Stimulated activated CD8-positive, alpha-beta memory T cell treated with anti-CD3 and anti-CD28 coated beads, Interleukin-12 subunit alpha, Interleukin-12 subunit beta, amount 100 ng/mL, for 1 hour (primary cell): Measurements from ENCODE around the gene MMP14.
A peak's percentile ranks its signal among the peaks of the same experiment; 100 is the strongest.
"Not testable (repeated sequence)": the region's sequence is repeated elsewhere in the genome, so short reads cannot be mapped to it uniquely, and the experiment has no call there.

Experiments used
- DNase-seq: peaks from one replicate; pipeline ENCODE4 v3.0.0-alpha.2; 2020; ENCODE audit warnings: low read depth

MMP14 gene

DNA sequence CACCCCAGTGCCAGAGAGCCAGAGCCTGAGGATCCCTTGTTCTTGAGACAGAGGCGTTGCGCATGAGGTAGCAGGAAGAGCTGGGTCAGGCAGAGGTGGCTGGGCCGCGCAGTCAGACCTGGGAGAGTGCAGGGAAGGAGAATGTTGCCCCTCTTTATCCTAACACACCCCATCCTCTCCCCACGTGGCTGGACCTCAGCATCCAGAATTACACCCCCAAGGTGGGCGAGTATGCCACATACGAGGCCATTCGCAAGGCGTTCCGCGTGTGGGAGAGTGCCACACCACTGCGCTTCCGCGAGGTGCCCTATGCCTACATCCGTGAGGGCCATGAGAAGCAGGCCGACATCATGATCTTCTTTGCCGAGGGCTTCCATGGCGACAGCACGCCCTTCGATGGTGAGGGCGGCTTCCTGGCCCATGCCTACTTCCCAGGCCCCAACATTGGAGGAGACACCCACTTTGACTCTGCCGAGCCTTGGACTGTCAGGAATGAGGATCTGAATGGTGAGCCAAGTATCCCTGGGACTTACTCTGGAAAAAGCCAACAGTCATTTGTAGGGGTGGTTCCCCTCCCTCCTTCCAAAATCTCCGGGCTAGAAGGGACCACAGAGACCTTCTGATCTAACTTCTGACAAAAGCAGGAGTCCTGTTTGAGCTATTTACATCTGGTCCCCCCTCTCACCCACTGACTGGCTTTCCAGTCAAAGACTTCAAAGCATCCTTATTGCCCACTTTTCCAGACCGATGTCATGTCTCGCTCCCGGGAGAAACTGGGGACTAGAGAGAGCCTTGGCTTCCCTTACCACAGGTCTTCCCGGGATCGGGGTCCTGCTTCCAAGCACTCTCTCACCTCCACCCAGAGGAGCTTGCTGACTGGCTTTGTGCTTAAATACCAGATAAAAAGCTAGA lies 6.1 kb downstream of the MMP14 start:
- no peak for DNase-seq

DNA sequence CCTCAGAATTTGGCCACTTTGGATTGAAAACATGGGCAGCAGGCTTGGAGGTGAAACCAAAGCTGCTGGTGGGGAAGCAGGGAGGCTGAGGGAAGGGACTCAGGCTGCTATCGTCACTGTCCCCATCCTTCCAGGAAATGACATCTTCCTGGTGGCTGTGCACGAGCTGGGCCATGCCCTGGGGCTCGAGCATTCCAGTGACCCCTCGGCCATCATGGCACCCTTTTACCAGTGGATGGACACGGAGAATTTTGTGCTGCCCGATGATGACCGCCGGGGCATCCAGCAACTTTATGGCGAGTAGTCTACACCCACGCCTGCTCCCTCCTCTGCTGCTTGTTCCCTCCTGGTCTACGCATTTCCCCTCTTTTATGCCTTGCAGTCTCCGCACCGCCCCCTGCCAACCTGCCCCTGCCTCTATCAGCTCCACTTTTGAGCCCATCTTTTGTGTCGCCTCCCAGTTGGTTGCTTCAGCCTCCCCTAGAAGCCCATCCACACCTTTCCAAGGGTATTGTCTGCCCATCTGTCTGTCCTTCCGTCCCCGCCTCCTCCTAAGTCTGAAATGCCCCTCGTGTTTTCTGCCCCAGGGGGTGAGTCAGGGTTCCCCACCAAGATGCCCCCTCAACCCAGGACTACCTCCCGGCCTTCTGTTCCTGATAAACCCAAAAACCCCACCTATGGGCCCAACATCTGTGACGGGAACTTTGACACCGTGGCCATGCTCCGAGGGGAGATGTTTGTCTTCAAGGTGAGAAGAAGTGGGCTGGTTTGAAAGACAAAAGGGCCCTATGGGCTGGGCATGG lies 6.9 kb downstream of the MMP14 start:
- no peak for DNase-seq

DNA sequence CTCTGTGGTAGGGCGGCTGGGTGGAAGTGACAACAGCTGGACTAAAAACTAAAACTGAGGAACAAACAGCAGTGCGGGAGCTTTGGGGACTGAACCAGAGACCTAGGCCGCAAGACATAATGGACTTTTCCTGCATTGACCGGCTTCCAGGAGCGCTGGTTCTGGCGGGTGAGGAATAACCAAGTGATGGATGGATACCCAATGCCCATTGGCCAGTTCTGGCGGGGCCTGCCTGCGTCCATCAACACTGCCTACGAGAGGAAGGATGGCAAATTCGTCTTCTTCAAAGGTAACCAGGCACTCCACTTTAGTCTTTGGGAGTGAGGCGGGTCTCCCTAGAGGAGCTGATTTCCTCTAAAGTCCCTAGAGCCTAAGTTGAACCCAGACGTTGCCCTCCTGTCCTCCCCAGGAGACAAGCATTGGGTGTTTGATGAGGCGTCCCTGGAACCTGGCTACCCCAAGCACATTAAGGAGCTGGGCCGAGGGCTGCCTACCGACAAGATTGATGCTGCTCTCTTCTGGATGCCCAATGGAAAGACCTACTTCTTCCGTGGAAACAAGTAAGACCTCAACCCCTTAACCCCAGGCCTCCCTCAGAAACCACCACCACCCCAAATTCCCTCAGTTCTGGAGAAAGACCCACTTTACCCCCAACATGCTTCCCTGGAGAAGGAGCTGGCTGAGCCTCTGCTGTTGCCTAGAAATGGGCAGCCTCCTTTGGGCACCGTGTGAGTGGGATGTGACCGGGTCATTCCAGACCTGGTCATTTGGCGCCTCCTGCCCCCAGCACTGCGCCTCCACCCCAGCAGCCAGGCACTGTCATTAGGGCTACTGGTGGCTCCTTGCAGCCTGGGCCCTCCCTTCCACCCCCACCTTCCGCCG lies 8.1 kb downstream of the MMP14 start:
- DNase-seq = no peak

DNA sequence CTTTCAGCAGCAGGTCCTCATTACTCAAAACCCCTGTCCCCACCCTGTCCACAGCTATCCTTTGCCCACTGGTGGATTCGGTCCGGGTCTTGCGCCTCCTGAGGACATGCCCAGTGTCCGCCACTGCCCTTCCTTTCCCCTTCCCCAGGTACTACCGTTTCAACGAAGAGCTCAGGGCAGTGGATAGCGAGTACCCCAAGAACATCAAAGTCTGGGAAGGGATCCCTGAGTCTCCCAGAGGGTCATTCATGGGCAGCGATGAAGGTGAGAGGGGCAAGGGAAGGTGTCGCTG lies 8.7 kb downstream of the MMP14 start:
- no peak for DNase-seq

DNA sequence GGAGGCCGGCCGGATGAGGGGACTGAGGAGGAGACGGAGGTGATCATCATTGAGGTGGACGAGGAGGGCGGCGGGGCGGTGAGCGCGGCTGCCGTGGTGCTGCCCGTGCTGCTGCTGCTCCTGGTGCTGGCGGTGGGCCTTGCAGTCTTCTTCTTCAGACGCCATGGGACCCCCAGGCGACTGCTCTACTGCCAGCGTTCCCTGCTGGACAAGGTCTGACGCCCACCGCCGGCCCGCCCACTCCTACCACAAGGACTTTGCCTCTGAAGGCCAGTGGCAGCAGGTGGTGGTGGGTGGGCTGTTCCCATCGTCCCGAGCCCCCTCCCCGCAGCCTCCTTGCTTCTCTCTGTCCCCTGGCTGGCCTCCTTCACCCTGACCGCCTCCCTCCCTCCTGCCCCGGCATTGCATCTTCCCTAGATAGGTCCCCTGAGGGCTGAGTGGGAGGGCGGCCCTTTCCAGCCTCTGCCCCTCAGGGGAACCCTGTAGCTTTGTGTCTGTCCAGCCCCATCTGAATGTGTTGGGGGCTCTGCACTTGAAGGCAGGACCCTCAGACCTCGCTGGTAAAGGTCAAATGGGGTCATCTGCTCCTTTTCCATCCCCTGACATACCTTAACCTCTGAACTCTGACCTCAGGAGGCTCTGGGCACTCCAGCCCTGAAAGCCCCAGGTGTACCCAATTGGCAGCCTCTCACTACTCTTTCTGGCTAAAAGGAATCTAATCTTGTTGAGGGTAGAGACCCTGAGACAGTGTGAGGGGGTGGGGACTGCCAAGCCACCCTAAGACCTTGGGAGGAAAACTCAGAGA lies 9.6 kb downstream of the MMP14 start:
- DNase-seq = no peak

DNA sequence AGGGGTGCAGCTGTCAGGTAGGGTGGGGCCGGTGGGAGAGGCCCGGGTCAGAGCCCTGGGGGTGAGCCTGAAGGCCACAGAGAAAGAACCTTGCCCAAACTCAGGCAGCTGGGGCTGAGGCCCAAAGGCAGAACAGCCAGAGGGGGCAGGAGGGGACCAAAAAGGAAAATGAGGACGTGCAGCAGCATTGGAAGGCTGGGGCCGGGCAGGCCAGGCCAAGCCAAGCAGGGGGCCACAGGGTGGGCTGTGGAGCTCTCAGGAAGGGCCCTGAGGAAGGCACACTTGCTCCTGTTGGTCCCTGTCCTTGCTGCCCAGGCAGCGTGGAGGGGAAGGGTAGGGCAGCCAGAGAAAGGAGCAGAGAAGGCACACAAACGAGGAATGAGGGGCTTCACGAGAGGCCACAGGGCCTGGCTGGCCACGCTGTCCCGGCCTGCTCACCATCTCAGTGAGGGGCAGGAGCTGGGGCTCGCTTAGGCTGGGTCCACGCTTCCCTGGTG lies 10.5 kb downstream of the MMP14 start:
- no peak for DNase-seq

DNA sequence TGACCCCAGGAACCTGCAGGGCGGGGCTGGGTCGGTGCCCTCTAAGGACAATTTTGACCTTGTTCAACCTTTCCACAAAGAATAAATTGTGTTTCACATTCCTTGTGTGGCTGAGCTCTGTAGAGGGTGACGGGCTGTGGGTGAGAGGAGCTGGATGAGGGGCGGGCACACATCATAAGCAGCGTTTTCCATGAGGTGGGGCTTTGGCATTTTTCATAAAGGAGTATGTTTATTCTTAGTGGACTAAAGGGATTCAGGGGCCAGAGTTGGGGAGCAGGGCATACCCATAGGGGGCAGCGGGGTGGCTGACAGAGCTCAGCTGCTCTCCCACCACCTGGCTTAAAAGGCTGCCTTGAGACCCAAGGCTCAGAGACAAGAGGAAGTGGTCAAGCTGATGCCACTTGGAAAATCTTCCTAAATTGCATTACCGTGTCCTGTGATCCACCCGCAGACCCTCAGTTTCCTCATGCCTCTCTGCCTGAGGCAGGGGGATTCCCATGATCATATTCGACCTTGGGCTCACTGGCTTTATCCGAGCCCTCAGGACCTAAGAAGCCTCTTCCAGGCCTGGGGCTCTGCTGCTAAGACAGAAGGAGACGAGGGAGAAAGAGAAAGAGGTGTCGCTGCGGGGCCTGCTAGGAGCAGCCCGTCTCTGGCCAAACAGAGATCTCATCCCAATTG lies 11.4 kb downstream of the MMP14 start:
- DNase-seq = no peak

DNA sequence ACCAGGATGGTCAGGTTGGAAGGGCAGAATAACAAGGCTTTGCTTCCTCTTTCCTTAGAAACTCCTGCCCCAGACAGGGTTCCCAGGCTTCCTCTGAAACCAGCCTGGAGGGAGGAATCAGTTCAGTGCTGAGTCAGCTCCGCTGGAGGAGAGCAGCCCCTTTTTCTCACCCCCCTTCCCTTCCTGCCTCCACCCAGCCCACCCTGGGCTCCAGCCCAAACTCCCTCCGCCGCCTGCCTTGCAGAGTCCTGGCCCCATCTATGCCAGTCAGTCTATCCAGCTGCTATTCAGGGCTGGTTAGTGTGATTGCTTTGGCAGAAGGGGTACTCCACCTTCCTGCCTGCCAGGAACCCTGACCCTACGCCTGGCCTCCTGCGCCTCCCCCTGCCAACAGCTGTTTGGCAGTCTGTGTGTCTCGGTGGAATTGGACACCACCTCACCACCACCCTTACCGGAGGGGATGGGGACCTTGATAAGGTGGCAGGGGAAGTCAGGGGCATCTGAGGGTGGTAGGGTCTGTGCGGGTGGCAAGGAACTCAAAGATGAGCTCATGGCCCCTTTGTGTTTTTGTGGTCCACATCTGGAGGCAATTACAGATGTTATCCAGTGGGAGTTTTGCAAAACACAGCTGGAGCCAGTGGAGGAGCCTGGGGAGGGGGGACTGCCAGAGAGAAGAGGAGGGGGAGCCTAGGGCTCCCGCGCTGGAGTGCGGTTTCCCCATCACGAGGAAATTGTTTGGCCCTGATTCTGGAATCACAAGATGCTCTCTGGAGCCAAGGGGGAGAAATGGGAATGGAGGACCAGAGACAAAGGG lies 12.2 kb downstream of the MMP14 start:
- DNase-seq = no peak

DNA sequence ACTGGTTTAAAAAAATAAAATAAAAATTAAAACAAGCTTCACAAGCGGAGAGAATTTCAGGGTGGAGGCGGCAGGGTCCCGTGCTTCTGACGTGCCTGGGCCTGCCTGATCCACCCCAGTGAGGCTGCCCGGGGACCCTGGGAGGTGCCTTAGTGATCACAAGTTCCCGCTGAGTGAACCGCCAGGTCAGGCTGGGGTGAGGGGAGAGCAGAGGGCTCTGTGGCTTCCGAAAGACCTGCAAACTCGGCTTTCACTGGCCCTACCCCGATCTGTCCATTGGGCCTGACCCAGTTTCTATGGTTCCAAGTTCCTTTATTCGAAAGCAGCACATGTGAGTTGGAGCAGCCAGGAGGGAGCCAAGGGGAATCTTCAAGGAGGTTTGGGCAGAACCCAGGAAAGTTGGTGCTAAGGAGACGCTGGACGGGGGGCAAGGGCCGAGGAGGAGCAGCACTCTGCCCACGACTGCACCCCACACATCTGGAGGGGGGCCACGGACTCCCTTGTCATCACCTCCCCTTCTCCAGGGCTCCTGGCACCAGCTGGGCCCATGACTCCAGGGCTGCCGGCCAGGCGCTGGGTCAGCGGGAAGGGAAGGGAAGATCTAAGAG lies 12.9 kb downstream of the MMP14 start:
- DNase-seq = no peak

DNA sequence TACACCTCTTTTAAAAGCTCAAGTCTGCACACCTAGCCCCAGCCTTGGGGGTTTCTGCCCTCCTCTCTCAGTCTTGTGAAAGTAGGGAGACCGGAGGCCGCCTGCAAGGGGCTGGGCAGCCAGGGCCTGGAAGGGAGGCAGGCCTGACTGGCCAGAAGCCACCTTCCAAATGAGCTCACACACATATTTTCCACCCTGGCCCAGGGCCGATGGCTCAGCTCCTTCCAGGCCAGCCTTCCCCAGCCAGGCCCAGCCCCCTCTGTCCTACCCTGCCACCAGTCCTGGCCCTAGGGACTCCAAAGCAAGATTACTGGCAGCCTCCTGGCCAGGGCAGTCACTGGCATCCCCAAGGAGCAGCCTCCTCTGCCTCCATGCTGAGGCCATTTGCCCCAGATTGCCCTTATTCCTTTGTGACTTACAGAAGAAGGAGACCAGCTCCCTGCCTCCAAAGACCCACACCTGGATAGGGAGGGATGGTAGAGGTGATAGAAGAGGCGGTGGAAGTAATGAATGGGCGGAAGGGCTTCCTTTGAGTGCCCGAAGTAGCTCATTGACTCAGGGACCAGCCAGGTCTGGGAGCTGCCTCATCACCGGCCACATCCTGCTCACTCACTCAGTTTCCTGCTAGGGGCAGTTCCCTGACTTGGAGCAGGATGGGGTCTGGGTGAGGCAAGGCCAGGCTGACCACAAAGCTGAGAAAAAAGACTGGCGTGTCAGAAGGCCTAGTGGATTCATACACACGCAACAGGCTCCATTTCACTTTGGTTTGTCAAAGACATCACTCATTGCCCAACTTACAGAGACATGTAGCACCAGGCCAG lies 14.8 kb downstream of the MMP14 start:
- DNase-seq = no peak

DNA sequence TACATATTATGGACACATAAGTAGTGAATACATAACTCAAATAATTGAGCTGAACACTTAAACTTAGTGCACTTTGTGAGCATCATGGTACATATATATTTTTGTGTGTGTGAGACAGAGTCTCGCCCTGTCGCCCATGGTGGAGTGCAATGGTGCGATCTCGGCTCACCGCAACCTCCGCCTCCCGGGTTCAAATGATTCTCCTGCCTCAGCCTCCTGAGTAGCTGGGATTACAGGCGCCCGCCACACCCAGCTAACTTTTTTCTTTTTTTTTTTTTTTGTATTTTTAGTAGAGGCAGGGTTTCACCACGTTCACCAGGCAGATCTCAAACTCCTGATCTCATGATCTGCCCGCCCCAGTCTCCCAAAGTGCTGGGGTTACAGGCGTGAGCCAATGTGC lies 15.8 kb downstream of the MMP14 start:
- DNase-seq = not testable (repeated sequence)

DNA sequence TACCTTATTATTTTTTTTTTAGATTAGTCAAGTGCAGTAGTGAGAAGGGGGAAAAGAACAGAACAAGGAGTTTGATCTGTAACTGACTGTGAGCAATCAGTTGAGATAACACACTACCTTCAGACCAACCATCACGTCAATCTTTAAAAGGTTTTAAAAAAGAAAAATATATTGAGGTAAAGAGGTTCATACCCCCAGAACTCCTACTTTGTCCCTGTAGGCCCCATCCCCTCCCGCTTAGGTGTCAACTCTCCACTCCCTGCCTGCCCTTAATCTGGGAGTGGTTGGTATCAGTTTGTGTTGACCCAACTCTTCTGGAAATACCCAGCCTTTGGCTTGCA lies 16.2 kb downstream of the MMP14 start:
- DNase-seq = no peak

DNA sequence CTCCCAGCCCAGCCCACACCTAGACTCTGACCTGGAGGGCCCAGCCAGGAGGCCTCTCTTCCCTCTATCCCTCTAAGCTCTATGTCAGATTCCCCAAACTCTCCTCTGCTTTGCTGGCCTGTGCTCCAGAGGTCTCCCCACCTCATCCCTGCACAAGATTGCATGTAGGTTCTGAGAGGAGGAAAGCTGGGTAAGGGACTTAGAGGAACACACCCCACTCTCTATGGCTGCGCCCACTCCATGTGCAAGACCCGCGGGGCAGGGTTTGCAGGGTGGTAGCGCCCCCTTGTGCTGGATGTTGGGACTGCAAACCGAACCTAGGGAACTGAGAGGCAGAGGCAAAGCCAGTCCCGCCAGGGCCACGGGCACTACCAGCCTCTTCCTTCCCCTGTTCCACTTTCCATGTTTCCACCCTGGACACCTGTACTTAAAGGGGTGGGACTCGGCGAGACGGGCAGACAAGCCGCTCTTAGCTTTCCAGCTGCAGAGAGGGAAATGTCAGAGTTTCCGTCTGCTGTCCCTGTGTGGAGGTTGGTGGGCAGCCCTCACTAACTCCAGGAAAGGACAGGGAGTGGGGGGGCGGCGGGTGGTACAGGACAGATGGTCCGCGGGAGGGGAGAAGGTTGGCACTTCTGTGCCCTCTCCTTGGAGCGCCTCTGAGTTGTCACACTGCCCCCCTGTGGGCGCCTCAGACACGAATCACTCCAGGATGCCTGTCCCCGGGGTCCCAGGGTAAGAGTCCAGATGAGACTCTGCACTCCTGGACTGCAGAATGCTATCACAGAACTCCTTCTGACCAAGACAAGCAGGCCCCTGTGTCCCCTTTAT lies 16.8 kb downstream of the MMP14 start:
- DNase-seq = peak; percentile 87

DNA sequence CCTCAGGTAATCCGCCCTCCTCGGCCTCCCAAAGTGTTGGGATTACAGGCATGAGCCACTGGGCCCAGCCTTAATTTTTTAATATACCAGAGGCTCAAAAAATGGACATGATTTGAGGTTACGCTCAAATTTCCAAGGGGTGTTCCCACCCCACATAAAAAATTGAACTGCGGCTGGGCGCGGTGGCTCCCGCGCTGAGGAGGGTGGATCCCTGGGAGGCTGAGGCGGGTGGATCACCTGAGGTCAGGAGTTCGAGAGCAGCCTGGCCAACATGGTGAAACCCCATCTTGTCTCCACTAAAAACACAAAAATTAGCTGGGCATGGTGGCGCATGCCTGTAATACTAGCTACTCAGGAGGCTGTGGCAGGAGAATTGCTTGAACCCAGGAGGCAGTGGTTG lies 17.9 kb downstream of the MMP14 start:
- DNase-seq = not testable (repeated sequence)

DNA sequence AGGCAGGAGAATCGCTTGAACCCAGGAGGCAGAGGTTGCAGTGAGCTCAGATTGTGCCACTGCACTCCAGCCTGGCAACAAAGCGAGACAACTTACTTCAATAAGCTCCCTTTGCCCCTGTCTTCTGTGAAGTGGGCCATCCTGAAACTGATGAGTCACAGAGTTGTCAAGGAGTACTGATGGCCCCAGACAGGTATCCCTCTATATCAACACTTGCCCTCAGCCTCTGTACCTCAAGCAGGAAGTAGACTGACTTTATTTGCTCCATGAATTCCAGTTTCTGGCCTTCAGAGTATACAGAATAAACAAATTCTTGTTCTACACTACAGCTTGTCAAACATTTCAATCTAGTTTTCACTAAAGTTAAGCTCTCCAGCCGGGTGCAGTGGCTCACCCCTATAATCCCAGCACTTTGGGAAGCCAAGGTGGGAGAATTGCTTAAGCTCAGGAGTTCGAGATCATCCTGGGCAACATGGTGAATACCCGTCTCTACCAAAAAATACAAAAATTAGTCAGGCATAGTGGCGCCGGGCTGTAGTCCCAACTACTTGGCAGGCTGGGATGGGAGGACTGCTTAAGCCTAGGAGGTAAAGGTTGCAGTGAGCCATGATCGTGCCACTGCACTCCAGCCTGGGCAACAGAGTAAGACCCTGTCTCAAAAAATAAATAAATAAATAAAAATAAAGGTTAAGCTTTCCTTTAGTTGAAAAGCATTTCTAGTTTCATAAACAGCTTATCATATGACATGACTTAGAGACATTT lies 18.8 kb downstream of the MMP14 start:
- DNase-seq = no peak

DNA sequence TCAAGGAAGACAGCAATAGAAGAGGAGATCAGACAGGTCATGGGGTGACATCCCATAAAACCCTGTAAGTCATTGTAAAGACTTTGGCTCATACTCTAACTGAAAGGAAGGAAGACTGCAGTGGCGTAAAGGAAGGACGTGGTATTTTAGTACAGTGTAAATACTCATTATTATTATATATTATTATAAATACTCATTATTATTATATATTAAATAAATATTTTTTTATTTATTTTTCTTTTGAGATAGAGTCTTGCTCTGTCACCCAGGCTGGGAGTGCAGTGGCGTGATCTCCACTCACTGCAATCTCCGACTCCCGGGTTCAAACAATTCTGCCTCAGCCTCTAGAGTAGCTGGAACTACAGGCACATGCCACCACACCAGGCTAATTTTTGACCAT lies 20.0 kb downstream of the MMP14 start:
- DNase-seq = no peak

DNA sequence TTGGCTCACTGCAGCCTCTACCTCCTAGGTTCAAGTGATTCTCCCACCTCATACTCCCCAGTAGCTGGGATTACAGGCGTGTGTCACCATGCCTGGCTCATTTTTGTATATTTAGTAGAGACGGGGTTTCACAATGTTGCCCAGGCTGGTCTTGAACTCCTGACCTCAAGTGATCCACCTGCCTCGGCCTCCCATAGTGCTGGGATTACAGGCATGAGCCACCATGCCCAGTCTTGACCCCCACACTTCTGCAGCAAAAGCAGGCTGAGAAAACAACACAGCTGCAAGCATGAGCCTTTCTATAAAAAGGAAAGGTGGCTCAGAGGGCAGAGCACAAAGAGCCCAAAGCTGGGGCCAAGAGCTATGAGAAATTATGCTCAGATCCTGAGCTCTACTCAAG lies 24.0 kb downstream of the MMP14 start:
- DNase-seq = not testable (repeated sequence)
